ENCODE results near the gene PCK1.
"Not testable (repeated sequence)": the region's sequence is repeated elsewhere in the genome, so short reads cannot be mapped to it uniquely, and the experiment has no call there.

PCK1 gene

DNA sequence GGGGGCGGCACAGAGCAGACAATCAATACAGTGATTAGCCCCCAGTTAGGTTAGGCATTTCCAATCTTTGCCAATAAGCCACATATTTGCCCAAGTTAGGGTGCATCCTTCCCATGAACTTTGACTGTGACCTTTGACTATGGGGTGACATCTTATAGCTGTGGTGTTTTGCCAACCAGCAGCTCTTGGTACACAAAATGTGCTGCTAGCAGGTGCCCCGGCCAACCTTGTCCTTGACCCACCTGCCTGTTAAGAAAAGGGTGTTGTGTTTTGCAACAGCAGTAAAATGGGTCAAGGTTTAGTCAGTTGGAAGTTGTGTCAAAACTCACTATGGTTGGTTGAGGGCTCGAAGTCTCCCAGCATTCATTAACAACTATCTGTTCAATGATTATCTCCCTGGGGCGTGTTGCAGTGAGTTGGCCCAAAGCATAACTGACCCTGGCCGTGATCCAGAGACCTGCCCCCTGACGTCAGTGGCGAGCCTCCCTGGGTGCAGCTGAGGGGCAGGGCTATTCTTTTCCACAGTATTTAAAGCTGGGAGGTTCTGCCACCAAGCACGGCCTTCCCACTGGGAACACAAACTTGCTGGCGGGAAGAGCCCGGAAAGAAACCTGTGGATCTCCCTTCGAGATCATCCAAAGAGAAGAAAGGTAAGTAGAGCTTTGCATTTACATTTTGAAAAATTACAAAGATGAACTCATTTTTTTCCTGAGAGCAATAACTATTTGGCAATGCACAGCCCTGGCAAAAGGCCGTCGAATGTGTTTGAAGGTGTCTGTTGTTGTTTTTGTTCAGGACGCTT, at the start of gene PCK1:
TSS of gene PCK1 (plus strand) at position 557 of the 802 bp plus-strand sequence. CDS start 302 bp downstream, outside the sequence.
- no peak within 1 kb of the TSS for H3K4me3 ChIP-seq (ENCODE audit: low read length)
- no peak for TF ChIP-seq ZNF274 (IDR thresholded peaks at IDR 0.05; ENCODE audit: low read depth, low read length)

DNA sequence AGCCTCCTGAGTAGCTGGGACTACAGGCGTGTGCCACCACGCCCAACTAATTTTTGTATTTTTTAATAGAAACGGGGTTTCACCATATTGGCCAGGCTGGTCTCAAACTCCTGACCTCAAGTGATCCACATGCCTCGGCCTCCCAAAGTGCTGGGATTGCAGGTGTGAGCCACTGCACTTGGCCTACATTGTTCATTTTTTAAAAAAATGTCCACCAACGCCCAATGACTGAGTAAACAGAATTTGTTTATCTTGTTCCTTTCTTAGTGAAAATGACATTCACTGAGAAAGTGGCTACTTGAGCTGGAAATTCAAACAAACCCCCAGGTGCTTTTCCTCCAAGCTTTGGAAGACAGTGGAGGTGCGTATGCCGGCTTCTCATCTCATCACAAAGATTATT, 49.2 kb upstream of the PCK1 start:
- H3K4me3 ChIP-seq (ENCODE audit: low read length): not testable (repeated sequence)

DNA sequence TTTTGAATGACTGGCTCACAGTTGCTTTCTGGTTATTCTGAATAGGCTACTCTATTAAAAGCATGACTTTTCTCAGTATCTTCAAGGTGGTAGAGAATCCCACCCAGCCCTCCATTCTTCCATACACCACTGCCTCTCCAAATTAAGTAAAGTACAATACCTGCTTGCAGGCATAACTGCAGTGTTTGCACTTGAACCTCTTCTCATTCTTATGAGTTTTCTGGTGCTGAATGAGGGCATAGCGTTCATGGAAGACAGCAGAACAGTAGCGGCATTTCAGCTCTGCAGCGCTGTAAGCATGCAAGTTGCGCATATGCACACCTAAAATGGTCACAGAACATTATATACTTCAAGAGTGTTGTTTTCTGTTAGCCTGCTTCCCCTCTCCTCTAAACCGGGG, 48.5 kb upstream of the PCK1 start:
- H3K4me3 ChIP-seq (ENCODE audit: low read length): no peak overlapping the region
- no peak for TF ChIP-seq ZNF274 (IDR thresholded peaks at IDR 0.05; ENCODE audit: low read depth, low read length)

DNA sequence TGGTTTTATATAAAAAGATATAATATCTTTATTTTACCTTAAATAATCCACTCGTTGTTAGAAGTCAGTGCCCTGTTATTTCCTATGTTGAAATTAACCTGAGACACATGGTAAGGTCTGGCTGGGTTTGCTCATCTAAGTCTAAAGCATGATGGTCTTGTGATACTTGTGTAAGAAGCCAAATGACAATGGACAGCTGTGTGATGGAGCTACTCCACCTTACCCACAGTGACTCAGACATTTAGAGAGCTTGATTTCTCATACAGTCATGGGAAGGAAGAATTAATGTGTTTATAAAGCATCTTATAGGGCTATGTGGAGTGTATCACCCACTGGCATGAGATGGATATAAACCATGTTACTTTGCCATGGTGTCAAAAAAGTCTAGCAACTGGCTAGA, 47.7 kb upstream of the PCK1 start:
- TF ChIP-seq ZNF274 (IDR thresholded peaks at IDR 0.05; ENCODE audit: low read depth, low read length): no peak
- no peak overlapping the region for H3K4me3 ChIP-seq (ENCODE audit: low read length)

DNA sequence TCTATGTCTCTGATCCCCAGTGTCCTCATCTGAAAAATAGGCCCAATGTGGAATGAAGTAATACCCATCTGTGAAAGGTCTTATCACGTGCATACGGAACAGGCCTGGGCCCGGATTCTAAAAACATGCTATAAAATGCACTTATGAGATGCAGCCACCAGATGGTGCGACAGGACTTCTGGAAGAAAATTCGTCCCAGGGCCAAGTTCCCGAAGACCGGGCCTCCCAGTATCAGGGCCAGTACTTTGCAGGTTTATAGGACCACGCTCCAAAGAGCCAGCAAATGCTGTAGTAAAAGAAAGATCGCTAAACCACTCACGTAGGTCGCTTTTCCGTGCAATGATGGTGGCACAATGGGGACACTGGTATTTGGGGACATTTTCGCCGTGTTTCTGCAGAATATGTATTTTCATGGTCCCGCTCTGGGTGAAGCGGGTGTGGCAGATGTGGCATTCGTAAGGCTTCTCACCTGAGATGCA, 46.6 kb upstream of the PCK1 start:
- H3K4me3 ChIP-seq (ENCODE audit: low read length): no peak overlapping the region
- no peak for TF ChIP-seq ZNF274 (IDR thresholded peaks at IDR 0.05; ENCODE audit: low read depth, low read length)

DNA sequence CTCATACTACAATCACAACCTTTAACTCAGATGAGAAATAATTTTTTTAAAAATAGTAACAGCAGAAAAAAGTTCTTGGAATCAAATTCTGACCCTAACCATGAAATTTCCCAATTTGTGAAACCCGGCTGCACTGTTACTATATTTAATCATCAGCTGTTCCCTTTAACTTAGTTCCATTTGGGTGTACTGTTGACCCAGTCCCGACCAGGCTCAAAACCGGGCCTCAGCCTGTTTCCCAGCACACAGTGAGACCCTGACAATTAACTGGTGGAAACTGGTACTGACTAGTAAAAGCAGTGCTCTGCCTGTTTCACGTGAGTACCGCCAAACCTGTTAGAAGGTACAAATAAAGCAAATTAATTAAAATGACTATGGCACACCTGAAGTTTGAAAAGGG, 43.0 kb upstream of the PCK1 start:
- H3K4me3 ChIP-seq (ENCODE audit: low read length): no peak overlapping the region
- TF ChIP-seq ZNF274 (IDR thresholded peaks at IDR 0.05; ENCODE audit: low read depth, low read length): no peak

DNA sequence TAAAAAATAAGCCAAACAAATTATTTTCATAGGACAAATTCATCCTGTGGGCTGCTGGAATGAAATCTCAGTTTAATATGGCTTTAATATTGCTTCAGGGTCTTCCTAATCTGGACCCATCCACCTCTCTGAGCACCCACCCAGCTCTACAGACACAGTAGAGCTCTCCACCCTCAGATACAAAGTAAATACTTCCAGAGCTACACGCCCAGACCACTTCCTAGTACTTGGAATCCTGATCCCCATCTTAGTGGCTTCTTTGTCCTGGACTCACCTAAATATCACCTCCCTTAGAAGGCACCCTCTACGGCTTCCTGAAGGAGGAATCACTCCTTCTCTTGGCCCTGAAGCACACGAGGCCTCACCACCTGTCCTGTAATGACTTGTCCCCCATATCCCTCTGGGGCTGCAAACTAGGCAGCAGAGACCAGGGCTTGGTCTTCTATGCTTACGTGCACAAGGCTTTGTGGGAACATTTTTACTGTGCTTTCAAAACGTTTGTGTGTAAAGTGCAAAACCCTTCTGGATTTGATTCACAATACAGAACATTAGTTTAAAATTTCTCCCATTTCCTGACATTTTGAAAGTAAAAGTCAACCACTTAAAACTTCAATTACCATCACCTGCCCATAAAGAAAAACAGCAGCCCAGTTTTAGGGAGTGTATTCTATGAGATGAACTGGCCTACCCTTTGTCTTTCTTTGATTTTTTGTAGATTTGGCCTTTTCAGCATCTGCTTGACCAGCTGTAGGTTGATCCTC, 38.4 kb upstream of the PCK1 start:
- TF ChIP-seq ZNF274 (IDR thresholded peaks at IDR 0.05; ENCODE audit: low read depth, low read length): no peak
- H3K4me3 ChIP-seq (ENCODE audit: low read length): no peak overlapping the region

DNA sequence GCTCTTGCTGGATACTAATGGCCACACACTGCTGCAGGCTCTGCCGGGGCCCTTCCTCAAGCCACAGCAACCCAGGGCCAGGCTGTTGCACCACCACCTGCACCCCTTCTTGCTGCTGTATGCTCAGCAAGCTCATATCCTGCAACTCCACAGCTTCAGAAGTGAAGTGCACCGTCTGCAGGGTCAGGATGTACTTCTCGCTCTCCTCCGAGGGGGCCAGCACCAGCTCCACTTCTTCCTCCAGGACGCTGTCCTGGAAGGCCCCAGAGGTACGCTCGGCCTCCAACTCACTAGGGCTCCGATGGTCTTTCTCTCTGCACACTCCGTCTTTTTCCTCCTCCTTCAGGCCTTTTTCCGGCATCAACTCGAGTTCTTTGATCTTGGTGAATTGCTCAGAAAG, 37.1 kb upstream of the PCK1 start:
- TF ChIP-seq ZNF274 (IDR thresholded peaks at IDR 0.05; ENCODE audit: low read depth, low read length): no peak
- no peak overlapping the region for H3K4me3 ChIP-seq (ENCODE audit: low read length)

DNA sequence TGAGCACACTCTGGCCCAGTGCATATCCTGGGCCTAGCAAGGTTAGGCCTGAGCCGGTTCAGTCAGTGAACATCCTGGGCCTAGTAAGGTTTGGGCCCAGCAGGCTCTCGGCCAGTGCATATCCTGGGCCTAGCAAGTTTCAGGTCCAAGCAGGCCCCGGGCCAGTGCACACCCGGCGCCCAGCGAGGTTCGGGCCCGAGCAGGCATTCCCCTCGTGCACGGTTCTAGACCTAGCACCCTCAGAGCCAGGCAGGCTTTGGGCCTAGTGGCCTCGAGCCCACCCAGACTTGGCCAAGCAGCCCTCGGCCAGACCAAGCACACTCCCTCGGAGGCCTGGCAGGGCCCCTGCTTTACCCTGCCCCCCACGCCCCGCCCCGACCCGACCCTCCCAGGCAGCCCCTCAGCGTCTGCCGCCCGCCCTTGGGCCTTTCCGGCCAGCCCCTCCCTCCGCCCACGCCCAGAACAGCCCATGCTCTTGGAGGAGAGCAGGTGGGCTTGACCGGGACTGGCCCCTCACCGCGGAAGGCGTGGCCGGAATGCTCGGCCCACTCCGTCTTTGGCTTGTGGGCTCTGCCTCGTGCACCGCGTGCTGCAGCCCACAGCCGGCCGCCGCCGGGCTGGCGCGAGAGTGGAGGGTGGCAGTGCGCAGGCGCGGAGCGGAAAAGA, 36.3 kb upstream of the PCK1 start, which contains the start of gene CTCFL:
TSS of gene CTCFL (minus strand) at position 630 of the 666 bp plus-strand sequence. CDS start 935 bp downstream, outside the sequence.
- no peak within 1 kb of the TSS for H3K4me3 ChIP-seq (ENCODE audit: low read length)
- TF ChIP-seq ZNF274 (IDR thresholded peaks at IDR 0.05; ENCODE audit: low read depth, low read length): no peak

DNA sequence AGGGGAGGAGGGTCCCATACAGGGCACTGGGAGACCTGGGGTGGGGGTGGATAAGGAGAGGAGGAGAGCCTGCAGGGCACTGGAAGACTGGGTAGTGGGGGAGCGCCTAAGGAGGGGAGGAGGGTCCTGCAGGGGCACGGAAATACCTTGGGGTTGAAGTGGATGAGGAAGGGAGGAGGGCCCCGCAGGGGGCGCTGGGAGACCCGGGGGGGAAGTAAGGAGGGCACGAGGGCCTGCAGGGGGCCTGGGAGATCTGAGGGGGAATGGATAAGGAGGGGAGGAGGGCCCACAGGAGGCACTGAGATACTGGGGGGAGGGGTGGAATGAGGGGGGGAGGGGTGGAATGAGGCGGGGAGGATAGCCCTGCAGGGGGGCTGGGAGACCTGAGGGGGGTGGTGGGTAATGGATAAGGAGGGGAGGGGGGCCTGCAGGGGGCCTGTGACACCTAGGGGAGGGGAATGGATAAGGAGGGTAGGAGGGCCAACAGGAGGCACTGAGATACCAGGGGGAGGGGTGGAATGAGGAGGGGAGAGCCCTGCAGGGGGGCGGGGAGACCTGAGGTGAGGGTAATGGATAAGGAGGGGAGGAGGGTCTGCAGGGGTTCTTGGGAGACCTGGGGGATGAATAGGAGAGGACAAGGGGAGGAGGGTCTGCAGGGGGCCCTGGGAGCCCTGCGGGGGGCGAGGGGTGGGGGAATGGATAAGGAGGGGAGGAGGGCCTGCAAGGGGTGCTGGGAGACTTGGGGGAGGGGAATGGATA, 35.4 kb upstream of the PCK1 start:
- H3K4me3 ChIP-seq (ENCODE audit: low read length): no peak overlapping the region
- TF ChIP-seq ZNF274 (IDR thresholded peaks at IDR 0.05; ENCODE audit: low read depth, low read length): no peak

DNA sequence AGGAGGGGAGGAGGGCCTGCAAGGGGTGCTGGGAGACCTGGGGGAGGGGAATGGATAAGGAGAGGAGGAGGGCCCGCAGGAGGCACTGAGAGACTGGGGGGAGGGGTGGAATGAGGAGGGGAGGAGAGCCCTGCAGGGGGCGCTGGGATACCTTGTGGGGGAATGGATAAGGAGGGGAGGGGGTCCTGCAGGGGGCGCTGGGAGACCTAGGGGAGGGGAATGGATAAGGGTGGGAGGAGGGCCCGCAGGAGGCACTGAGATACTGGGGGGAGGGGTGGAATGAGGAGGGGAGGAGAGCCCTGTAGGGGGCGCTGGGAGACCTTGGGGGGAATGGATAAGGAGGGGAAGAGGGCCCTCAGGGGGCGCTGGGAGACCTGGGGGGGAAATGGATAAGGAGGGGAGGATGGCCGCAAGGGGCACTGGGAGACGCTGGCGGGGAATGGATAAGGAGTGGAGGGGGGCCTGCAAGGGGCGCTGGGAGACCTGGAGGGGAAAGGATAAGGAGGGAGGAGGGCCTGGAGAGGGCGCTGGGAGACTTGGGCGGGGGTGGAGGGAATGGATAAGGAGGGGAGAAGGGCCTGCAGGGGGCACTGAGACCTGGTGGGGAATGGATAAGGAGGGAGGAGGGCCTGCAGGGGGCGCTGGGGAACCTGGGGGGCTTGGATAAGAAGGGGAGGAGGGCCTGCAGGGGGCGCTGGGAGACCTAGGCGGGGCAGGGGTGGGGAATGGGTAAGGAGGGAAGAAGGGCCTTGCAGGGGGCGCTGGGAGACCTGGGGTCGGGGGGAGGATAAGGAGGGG, 34.6 kb upstream of the PCK1 start:
- TF ChIP-seq ZNF274 (IDR thresholded peaks at IDR 0.05; ENCODE audit: low read depth, low read length): no peak
- no peak overlapping the region for H3K4me3 ChIP-seq (ENCODE audit: low read length)

DNA sequence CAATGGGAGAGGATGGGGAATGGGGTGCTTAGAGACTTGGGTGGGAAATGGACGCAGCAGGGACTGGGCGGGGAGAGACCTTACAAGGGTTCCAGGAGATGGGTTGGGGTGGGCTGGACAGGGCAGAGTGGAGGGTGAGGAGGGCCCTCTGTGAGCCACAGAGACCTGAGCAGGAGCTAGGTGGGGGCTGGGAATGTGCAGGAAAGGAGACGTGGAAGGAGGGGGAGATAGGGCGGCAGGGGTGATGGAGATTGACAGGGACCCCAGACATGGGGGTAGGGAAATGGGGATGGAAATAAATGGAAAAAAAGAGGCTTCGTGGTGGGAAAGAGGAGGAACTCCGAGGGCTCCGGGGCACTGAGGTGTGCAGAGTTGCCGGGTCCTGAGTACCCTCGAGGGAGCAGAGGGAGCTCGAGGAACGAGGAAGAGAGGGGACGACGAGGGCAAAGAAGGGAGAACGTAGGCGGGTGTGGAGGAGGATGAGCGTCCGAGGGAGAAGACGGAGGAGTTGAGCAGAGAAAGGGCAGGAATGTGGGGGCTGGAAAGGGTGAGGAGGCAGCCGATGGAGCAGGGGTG, 33.9 kb upstream of the PCK1 start:
- no peak for TF ChIP-seq ZNF274 (IDR thresholded peaks at IDR 0.05; ENCODE audit: low read depth, low read length)
- H3K4me3 ChIP-seq (ENCODE audit: low read length): no peak overlapping the region

DNA sequence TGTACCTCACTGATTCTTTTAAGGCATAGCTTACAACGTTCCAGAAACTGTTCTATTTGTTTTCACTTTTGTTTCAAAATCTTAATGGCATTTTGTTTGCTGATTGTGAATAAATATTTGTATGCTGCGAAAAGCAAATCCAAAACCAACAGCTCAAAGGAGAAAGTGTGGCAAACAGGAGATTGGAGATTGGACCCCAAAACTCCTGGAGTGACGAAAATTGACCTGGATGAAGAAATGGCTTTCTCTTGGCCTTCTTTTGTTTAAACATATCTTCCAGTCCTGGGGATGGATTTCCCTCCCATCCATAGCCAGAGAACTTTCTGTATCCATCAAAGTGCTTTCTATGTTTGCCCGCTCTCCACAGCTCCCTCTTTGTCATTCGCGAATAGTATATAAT, 33.2 kb upstream of the PCK1 start:
- no peak overlapping the region for H3K4me3 ChIP-seq (ENCODE audit: low read length)
- no peak for TF ChIP-seq ZNF274 (IDR thresholded peaks at IDR 0.05; ENCODE audit: low read depth, low read length)

Data from GM08714 (cell line).